Left hindlimb (tissue), 1 donor: ENCODE measurements around the gene GOLGA8F.
"Not testable (repeated sequence)": the region's sequence is repeated elsewhere in the genome, so short reads cannot be mapped to it uniquely, and the experiment has no call there.

ENCODE experiments used
- DNase-seq: peaks from one replicate; pipeline ENCODE4 v3.0.0-alpha.2; 2018

The GOLGA8F gene

DNA sequence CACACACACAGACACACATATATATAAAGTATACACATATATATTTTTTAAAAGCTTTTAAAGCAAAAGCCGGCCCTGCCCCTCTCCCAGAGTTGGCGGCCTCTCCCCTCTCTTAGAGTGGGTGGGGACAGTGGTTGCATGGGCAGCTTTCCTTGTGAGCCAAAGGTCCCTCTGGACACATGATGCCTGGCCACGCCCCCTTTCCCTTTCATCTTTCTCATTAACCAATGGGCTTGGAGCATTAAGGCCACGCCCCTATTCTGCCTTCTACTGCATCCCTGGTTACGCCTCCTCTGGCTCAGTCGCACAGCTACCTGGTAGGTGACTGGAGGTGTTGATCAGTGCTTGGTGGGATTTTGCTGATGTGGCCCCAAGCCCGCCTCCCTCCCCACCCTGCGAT lies at the start of gene GOLGA8F:
GOLGA8F (plus strand) TSS at position 301 of the 400 bp plus-strand sequence; CDS start at position 399, 98 bp downstream.
- DNase-seq: not testable (repeated sequence)

DNA sequence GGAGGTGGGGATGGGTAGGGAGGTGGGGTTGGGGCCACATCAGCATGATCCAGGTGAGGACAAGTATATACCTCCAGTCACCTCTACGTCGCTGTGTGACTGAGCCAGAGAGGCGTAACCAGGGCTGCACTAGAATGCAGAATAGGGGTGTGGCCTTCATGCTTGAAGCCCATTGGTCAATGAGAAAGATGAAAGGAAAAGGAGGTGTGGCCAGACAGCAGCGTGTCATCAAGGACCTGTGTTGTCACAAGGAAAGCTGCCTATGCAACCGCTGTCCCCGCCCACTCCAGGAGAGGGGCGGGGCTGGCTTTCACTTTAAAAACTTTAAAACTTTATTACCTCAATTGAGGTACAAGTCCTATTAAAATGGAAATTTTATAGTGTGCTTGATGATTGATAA lies 20.5 kb upstream of the GOLGA8F start, which contains the start of gene GOLGA6L24:
GOLGA6L24 (minus strand) TSS at position 101 of the 400 bp plus-strand sequence; CDS start at position 40, 61 bp downstream.
- DNase-seq: not testable (repeated sequence)

DNA sequence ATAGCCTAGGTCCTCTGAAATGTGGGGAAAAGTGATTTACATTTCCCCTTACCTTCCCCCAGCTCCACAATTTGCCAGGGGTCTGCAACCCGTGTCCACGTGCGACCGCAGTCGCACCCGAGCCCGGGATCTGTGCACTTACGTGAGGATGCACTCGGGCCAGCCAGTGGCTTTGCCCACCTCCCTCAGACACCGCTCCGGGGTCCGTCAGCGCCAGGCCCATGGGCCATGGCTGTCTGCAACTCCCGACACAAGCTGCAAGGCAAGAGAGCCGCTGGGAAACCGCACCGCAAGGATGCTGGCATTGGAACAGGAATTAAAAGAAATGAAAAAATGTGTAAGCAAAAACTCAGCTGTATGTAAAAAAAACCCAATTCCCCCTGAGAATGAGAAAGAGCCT lies 13.0 kb upstream of the GOLGA8F start:
- not testable (repeated sequence) for DNase-seq

- not testable (repeated sequence) for DNase-seq
Observed at GRCh38 chr15:28380053-28380452, 1.6 kb downstream of the GOLGA8F start.

GRCh38 chr15:28396022-28396421 lies 17.6 kb downstream of the GOLGA8F start:
- DNase-seq: not testable (repeated sequence)

- DNase-seq: not testable (repeated sequence)
Observed at GRCh38 chr15:28402774-28403435, 24.4 kb downstream of the GOLGA8F start.

- not testable (repeated sequence) for DNase-seq
Observed at GRCh38 chr15:28420470-28420869, 42.0 kb downstream of the GOLGA8F start.

- not testable (repeated sequence) for DNase-seq
Observed at GRCh38 chr15:28435594-28435993, 57.1 kb downstream of the GOLGA8F start.
